ENCODE data around the gene PRMT1. TPM values are rescaled to one million over a fixed set of nuclear protein-coding genes. Genes with fewer than 3 reads are reported as not detected.
"Not testable (repeated sequence)": the region's sequence is repeated elsewhere in the genome, so short reads cannot be mapped to it uniquely, and the experiment has no call there.

The PRMT1 gene
- total RNA-seq, 2 donors from 2014 or later: 45.4 to 71.2 TPM

DNA sequence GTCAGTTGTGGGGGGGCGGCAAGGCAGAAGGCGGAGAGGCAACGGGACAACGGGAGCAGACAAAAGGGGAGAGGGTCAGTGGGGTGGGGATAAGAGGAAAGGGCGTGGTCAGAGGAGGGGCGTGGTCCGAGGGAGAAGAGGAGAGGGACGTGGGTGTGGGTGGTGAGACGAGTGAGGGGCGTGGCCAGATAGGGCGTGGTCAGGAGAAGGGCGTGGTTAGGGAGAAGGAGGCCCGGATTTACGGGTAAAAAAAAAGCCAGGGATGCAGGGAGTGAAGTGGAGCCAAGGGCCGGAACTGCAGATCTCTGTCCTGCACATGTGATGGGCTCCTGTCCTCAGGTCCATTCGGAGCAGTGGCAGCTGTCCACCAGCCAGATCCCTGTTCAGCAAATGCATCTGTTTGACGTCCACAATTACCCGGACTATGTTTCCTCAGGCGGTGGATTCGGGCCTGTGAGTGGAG, 35.4 kb downstream of the PRMT1 start:
- peak; percentile 32 to 48 (median 34) for DNase-seq
- no peak for TF ChIP-seq POLR2A (IDR thresholded peaks at IDR 0.05)
- TF ChIP-seq, protein P1, sequence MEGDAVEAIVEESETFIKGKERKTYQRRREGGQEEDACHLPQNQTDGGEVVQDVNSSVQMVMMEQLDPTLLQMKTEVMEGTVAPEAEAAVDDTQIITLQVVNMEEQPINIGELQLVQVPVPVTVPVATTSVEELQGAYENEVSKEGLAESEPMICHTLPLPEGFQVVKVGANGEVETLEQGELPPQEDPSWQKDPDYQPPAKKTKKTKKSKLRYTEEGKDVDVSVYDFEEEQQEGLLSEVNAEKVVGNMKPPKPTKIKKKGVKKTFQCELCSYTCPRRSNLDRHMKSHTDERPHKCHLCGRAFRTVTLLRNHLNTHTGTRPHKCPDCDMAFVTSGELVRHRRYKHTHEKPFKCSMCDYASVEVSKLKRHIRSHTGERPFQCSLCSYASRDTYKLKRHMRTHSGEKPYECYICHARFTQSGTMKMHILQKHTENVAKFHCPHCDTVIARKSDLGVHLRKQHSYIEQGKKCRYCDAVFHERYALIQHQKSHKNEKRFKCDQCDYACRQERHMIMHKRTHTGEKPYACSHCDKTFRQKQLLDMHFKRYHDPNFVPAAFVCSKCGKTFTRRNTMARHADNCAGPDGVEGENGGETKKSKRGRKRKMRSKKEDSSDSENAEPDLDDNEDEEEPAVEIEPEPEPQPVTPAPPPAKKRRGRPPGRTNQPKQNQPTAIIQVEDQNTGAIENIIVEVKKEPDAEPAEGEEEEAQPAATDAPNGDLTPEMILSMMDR (IDR thresholded peaks at IDR 0.05): no peak
- intact Hi-C loops (cut with DNase I): no loop called here
- peak; percentile 33 for ATAC-seq
- Histone ChIP-seq H3K4me1 (no peaks in the 10 kb centered on the region), H3K27me3 (no peaks in the 10 kb centered on the region), H3K27ac (no peak overlapping the region), H3K4me3 (no peak overlapping the region), H3K9me3 (no peaks in the 10 kb centered on the region), H3K36me3 (replicated peaks in 1 of 2; ENCODE audit: insufficient read depth in 1 of 2, low read depth in 2 of 2) (no peaks in the 10 kb centered on the region)
- 53 to 61% methylated on average over 20 of the region's 20 CpGs for WGBS, 2 donors

- no peak overlapping the region for H3K27ac ChIP-seq
- intact Hi-C loops (cut with DNase I): no loop called here
- 51 to 100% methylated on average over 1 to 8 of the region's 8 CpGs for WGBS, 2 donors
- no peaks in the 10 kb centered on the region for H3K9me3 ChIP-seq
- ATAC-seq (no peak), DNase-seq (no peak)
- H3K36me3 ChIP-seq (replicated peaks in 1 of 2; ENCODE audit: insufficient read depth in 1 of 2, low read depth in 2 of 2): no peaks in the 10 kb centered on the region
- H3K4me3 ChIP-seq: no peak overlapping the region
- TF ChIP-seq, protein P1 (IDR thresholded peaks at IDR 0.05): no peak
- TF ChIP-seq POLR2A (IDR thresholded peaks at IDR 0.05): no peak
- H3K27me3 ChIP-seq: no peaks in the 10 kb centered on the region
- H3K4me1 ChIP-seq: no peaks in the 10 kb centered on the region
These were observed 36.3 kb downstream of the PRMT1 start for GRCh38 chr19:49713236-49713845.

GRCh38 chr19:49716154-49716553, 39.1 kb downstream of the PRMT1 start:
- no peak for ATAC-seq
- Histone ChIP-seq H3K36me3 (replicated peaks in 1 of 2; ENCODE audit: insufficient read depth in 1 of 2, low read depth in 2 of 2) (no peaks in the 10 kb centered on the region), H3K27ac (no peak overlapping the region), H3K4me3 (no peak overlapping the region), H3K27me3 (no peaks in the 10 kb centered on the region), H3K4me1 (no peaks in the 10 kb centered on the region), H3K9me3 (no peaks in the 10 kb centered on the region)
- no peak for DNase-seq
- intact Hi-C loops (cut with DNase I): no loop called here
- WGBS, 2 donors: 72 to 74% methylated on average over 3 of the region's 3 CpGs
- no peak for TF ChIP-seq POLR2A (IDR thresholded peaks at IDR 0.05)
- TF ChIP-seq, protein P1 (IDR thresholded peaks at IDR 0.05): no peak

- Histone ChIP-seq H3K27me3 (no peaks in the 10 kb centered on the region), H3K36me3 (replicated peaks in 1 of 2; ENCODE audit: insufficient read depth in 1 of 2, low read depth in 2 of 2) (no peaks in the 10 kb centered on the region), H3K4me3 (no peak overlapping the region), H3K27ac (no peak overlapping the region), H3K4me1 (no peaks in the 10 kb centered on the region), H3K9me3 (no peaks in the 10 kb centered on the region)
- no peak for DNase-seq
- intact Hi-C loops (cut with DNase I): no loop called here
- TF ChIP-seq, protein P1 (IDR thresholded peaks at IDR 0.05): no peak
- TF ChIP-seq POLR2A (IDR thresholded peaks at IDR 0.05): no peak
- no peak for ATAC-seq
- 92 to 94% methylated on average over 5 to 8 of the region's 8 CpGs for WGBS, 2 donors
These were observed 41.4 kb downstream of the PRMT1 start for GRCh38 chr19:49718511-49718910.

- H3K27ac ChIP-seq: no peak overlapping the region
- no peak overlapping the region for H3K4me3 ChIP-seq
- intact Hi-C loops (cut with DNase I): no loop called here
- TF ChIP-seq, protein P1 (IDR thresholded peaks at IDR 0.05): no peak
- no peaks in the 10 kb centered on the region for H3K4me1 ChIP-seq
- no peaks in the 10 kb centered on the region for H3K9me3 ChIP-seq
- no peaks in the 10 kb centered on the region for H3K27me3 ChIP-seq
- DNase-seq: no peak
- ATAC-seq: no peak
- no peaks in the 10 kb centered on the region for H3K36me3 ChIP-seq (replicated peaks in 1 of 2; ENCODE audit: insufficient read depth in 1 of 2, low read depth in 2 of 2)
- 78 to 80% methylated on average over 6 of the region's 6 CpGs for WGBS, 2 donors
These were observed 41.9 kb downstream of the PRMT1 start for GRCh38 chr19:49718991-49719390.

- WGBS, 2 donors: 70 to 74% methylated on average over 18 to 22 of the region's 22 CpGs
- H3K36me3 ChIP-seq (replicated peaks in 1 of 2; ENCODE audit: insufficient read depth in 1 of 2, low read depth in 2 of 2); H3K4me1 ChIP-seq; DNase-seq; ATAC-seq; H3K9me3 ChIP-seq; H3K4me3 ChIP-seq; intact Hi-C loops (cut with DNase I); H3K27ac ChIP-seq; H3K27me3 ChIP-seq: not testable (repeated sequence)
These were observed 42.3 kb downstream of the PRMT1 start for GRCh38 chr19:49719420-49719819.
